Activated CD4-positive, alpha-beta T cell treated with anti-CD3 and anti-CD28 coated beads, Interleukin-2, amount 50 U/mL, for 16 hours (primary cell): Measurements from ENCODE around the gene UMAD1.

Experiments used
- DNase-seq: peaks from one replicate; pipeline ENCODE4 v3.0.0-alpha.2; 2020

The UMAD1 gene

GRCh38 chr7:7695111-7695817, 54.7 kb downstream of the UMAD1 start:
- DNase-seq = no peak

DNA sequence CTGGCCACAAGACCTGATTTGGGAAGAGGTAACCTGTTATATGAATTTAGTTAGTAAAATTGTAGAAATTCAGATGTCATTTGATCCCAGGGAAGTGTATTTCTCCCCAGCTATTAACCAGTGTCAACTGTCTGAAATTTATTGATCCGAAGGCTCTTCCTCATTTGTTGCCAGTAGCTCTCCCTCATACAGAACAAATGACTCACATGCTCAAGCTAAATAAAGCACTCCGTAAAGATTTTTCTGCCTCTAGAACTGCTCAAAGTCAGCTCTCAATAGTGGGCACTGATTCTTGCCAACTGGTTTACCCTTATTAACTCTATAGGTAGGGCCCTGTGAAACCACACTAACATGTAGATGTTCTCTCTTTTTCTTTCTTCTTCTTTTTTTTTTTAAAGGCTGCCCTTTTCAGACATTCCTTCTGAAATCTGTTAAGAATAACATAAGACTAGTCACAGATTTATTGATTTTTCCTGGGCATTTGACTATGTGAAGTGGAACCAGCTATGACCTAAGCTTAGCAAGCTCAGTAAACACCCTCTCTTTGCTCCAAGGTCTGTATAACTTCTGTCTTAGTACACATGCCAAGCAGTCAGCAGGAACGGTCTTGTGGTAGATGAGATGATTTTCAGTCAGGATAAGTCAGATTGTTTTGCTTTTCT, 56.0 kb downstream of the UMAD1 start:
- no peak for DNase-seq

DNA sequence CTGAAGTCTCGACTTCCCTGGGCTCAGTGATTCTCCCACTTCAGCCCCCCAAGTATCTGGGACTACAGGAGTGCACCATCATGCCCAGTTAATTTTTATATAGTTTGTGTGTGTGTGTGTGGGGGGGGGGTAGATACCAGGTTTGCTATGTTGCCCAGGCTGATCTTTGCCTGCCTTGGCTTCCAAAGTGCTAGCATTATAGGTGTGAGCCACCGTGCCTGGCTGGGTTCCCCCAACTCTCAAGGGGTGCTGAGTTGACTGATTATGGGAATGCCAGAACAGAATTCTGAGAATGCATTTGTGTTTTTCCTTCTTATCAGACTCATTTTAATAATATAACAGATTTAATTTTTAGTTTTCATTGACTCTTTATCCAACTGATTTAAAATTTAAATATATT, 58.4 kb downstream of the UMAD1 start:
- no peak for DNase-seq

DNA sequence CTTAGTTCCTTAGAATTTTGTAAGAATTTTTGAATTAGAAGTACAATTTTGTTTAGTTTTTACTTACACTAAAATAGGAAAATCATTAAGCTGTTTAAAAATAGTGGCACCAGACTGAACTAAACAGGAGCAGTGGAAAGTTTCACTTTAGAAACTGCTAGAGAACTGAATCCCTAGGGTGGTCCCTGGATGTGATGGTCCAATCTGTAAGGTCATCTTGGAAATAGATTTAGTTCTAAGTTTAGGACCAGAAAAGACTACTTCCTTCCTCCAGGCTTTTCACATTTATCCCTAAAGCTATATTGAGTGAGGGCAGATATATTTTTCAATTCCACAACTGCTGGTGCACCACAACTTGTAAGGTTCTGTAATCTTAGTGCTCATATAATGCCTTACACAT, 58.8 kb downstream of the UMAD1 start:
- DNase-seq = no peak

- no peak for DNase-seq
Observed at GRCh38 chr7:7699970-7700369, 59.4 kb downstream of the UMAD1 start.

- DNase-seq = no peak
Observed at GRCh38 chr7:7701527-7701926, 61.0 kb downstream of the UMAD1 start.

- DNase-seq = no peak
Observed at GRCh38 chr7:7702826-7703225, 62.3 kb downstream of the UMAD1 start.

DNA sequence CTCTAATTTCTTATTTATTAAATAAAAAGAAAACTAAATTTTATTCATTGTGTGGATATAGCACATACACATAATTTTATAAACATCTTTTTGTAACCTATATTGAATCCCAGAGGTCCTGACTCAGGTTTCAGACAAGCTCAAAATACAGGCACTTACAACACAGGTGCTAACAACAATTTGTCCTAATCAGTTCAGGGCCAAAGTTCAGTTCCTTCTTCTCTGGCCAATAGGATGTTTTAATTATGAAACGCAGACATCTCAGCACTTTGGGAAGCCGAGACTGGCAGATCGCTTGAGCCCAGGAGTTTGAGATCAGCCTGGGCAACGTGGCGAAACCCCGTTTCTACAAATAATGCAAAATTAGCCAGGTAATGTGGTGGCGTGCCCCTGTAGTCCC, 62.9 kb downstream of the UMAD1 start:
- DNase-seq = no peak

DNA sequence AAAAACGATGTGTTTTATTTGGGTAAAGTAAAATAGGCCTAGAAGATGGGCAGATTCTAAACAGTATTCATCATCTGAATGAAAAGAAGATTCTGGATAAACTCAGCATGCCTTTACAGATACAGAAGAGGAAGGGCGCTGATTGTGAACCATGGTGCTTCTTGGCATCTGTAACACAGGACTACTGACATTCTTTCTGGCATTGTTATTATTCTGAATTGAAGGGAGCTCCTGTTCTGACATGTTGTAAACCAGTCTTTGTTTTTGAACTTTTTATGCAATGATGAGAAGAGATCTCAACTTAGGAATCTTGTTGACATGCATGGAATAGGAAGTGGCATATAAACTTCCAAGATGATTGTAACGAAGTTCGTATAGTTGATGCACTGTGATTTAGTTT, 64.3 kb downstream of the UMAD1 start:
- DNase-seq = no peak

DNA sequence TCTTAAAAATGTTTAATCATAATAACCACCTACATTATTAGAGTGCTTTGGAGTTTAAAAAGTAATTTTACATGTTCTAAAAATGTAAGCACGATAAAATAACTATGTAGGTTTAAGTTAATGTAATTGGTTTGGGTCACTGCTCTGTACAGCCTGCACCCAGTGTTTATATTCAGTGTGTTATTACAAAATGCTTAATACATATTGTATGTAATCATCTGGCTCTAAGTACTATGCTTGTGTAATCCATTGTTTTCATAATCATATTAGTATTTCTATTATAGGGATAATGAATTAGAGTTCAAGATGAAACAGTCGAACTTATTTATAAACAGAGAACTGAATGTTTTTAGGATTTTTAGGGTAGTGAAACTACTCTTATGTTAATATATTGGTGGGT, 64.8 kb downstream of the UMAD1 start:
- no peak for DNase-seq

GRCh38 chr7:7706101-7706511, 65.6 kb downstream of the UMAD1 start:
- peak; percentile 14 for DNase-seq

DNA sequence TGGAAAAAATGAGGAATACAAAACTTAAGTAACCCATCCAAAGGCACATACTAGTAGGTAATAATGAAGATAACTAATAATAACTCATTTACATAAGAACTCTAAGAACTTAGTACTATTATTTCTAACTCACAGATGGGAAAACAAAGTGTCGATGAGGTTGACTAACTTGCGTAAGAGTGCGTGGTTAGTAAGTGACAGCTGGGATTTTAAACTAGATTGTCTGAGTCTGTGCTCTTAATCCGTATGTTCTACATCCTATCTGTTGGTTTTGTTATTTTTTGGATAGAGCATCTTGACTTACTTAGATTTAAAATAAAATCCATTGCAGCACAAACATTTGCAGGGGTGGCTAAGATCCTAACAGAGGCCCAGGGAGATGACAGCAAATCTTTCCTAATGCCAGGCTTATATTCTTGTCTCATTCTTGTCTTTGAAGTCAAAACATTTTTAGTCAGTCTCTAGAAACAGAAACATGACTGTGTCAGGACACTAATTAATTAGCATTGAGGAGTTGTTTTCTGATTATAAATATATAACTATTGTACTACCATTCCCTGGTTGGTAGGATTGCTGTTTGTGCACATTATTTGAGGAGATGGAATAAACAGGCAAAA, 66.1 kb downstream of the UMAD1 start:
- DNase-seq = no peak

DNA sequence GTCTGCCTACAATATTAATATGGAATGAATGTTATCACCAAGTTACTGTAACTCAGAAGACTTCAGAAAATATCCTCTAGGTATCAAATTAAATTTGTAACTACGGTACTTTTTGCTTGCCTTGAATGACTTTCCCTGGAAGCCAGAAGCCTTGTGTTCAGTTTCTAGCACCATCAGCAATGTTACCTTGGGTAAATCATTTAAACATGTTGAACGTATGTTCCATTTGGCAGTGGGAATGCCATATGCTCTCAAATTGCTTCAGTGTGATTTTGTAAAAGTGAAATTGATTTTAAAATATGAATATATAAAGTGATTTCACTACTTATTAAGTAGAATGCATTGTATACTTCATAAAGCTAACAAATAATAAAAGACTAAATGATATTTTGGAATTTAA, 66.7 kb downstream of the UMAD1 start:
- DNase-seq = no peak

DNA sequence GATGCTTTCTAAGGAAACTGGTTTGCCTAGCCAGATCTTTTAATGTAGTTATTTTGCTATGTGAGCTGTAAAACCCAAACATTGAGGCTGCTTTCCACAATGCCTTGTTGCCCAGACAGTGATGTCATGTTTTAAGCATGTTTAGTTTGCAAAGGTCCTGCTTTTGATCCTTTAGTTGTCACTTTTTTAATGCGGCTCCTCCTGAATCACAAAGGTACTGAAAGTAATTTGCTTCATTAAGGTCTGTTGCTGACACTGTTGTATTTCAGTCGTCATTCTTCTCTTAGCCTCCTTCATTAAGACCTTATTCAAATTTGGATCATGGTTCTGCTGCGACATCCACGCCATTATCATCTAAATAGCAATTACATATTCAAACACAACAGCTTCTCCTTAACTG, 67.3 kb downstream of the UMAD1 start:
- DNase-seq = no peak

- no peak for DNase-seq
Observed at GRCh38 chr7:7709291-7709690, 68.7 kb downstream of the UMAD1 start.

- no peak for DNase-seq
Observed at GRCh38 chr7:7710469-7710868, 69.9 kb downstream of the UMAD1 start.

GRCh38 chr7:7713730-7714129, 73.2 kb downstream of the UMAD1 start:
- DNase-seq = no peak

GRCh38 chr7:7718492-7718891, 77.9 kb downstream of the UMAD1 start, which contains the start of gene RPA3:
TSS of gene RPA3 (minus strand) at chr7:7718607. CDS start at chr7:7640418, 78,189 bp downstream.
- no peak for DNase-seq

- DNase-seq = peak; percentile 91
Observed at GRCh38 chr7:7719236-7719635, 78.7 kb downstream of the UMAD1 start.

DNA sequence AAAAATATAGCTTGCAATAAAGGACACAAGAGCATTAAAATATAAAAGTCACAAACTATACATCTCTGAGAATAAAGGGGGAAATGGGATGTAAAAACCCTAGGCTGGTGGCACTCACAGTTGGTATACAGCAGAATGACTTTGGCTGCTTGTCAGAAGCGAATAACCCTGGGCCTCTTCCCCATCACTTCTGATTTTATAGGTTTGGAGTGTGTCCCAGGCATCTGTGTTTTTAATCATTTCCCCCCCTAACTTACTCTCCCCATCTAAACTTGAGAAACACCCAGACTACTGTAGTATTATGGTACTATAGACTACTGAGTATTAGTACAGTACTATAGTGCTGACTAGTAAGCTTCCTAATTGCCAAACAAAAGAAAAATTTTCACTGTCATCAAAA, 79.6 kb downstream of the UMAD1 start:
- no peak for DNase-seq

DNA sequence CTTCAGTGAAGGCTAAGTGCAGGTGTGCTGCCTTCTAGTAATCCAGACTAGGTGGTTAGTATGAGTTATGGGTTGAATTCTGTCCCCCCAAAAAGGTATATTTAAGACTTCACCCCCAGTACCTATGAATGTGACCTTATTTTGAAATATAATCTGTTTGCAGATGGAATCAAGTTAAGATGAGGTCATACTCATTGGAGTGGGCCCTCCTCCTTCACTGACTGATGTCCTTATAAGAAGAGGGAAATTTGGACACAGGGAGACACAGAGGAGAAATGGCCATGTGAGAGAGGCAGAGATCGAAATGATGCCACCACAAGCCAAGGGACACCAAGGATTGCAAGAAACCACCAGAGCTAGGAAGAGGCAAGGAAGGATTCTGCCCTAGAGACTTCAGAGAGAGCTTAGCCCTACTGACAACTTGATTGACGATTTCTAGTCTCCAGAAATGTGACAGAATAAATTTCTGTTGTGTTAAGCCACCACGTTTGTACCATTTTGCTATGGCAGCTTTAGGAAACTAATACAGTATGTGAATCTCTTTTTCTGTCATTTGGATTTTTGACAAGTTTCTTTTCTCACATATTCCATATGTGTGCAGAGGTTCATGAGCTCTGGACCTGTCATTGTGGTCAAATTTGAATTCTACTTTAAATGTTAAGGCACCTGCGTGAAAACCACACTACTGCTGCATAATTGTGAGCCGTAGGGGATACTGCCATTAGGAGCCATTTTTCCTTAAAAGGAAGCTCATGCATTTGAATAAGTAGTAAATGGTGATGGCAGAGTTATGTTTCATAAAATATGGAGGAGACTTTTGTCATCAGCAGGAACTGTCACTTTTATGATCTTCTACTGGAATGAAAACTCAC, 80.4 kb downstream of the UMAD1 start:
- peak; percentile 9 for DNase-seq

- no peak for DNase-seq
Observed at GRCh38 chr7:7731732-7732131, 91.2 kb downstream of the UMAD1 start.

DNA sequence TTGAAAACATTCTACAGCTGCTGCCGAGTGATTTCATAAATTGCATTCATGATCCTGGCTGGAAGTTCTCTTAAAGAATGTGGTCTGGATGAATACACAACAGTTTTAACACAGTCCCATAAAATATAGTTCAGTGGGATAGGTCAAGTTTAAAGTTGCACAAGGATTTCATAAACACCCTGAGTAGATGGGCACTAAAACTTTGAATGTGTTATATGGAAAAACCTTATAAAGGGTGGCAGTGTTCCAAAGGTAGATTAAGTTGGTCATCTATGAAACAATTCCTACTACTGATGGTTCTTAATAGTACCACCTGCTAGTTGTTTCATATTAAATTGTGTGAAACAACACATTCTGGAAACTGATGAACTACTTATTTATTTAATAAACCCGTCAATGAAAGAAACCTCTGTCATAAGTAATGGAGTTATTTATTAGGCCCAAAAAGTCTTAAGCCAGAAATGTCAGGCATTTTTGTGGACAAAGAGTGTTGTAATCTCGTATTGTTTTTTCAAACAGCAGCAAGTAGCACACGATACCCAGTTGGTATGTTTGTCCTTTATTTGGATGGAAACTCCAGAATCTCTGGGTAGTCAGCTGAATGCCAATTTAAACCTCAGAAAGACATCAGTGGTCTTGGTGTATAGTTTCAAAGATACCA, 92.2 kb downstream of the UMAD1 start:
- DNase-seq = no peak
